Parathyroid adenoma (tissue), 2 donors: ENCODE measurements around the gene ZSWIM8.

Experiments used
- H2AFZ ChIP-seq: fragments of 300-600 bp; sonication (generic); one replicate; pipeline ENCODE4 v1.7.0; 2017; ENCODE audit warnings: antibody characterized with exemption, mild to moderate bottlenecking
- H3K27ac ChIP-seq: fragments of 300-600 bp; sonication (generic); one replicate; pipeline ENCODE4 v1.7.0; 2017
- H3K27me3 ChIP-seq: fragments of 300-600 bp; sonication (generic); one replicate; pipeline ENCODE4 v1.7.0; 2017; ENCODE audit warnings: low read length; ENCODE audit not compliant: control insufficient read depth, insufficient read depth
- H3K36me3 ChIP-seq: fragments of 300-600 bp; sonication (generic); one replicate; pipeline ENCODE4 v1.7.0; 2017; ENCODE audit warnings: low read length; ENCODE audit not compliant: control insufficient read depth, insufficient read depth
- H3K4me1 ChIP-seq: fragments of 300-600 bp; sonication (generic); one replicate; pipeline ENCODE4 v1.7.0; 2017; ENCODE audit warnings: control low read depth
- H3K4me2 ChIP-seq: fragments of 300-600 bp; sonication (generic); one replicate; pipeline ENCODE4 v1.7.0; 2017; ENCODE audit warnings: low read length
- H3K4me3 ChIP-seq: fragments of 300-600 bp; sonication (generic); one replicate; pipeline ENCODE4 v1.7.0; 2017; ENCODE audit warnings: low read depth, low read length
- H3K79me2 ChIP-seq: fragments of 300-600 bp; sonication (generic); one replicate; pipeline ENCODE4 v1.7.0; 2017; ENCODE audit warnings: control low read depth
- H3K9ac ChIP-seq: fragments of 300-600 bp; sonication (generic); one replicate; pipeline ENCODE4 v1.7.0; 2017; ENCODE audit warnings: mild to moderate bottlenecking
- H3K9me3 ChIP-seq: fragments of 300-600 bp; sonication (generic); one replicate; pipeline ENCODE4 v1.7.0; 2017; ENCODE audit warnings: low read length; ENCODE audit not compliant: control insufficient read depth
- TF ChIP-seq, protein P1 (sequence below): fragments of 300-600 bp; sonication (generic); IDR thresholded peaks from one replicate; pipeline ENCODE4 v1.7.0; 2017; ENCODE audit warnings: antibody characterized with exemption, mild to moderate bottlenecking
- donor health status: primary hyperparathyroidism.

Gene ZSWIM8

DNA sequence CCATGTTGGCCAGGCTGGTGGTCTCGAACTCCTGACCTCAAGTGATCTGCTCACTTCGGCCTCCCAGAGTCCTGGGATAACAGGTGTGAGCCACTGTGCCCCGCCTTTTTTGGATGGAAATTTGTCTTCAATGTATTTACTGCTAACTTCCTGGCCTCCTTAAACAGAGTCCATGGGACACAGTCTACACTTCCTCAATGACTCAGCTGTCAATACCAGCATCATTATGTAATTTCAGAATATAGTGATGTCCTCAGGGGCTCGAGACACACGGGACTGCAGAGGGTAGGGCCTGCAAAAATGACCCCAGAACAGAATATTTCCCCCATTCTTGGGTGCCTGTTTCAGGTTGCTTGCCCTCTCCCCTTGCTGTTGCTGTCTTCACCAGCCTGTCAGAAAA, 57.9 kb downstream of the ZSWIM8 start:
- Histone ChIP-seq H3K27me3 (no peaks in the 10 kb centered on the region), H3K9ac (no peak overlapping the region), H3K4me1 (no peaks in the 10 kb centered on the region), H3K4me2 (no peak overlapping the region), H3K9me3 (no peaks in the 10 kb centered on the region), H3K27ac (no peak overlapping the region), H3K36me3 (no peaks in the 10 kb centered on the region), H3K4me3 (no peak overlapping the region), H3K79me2 (peaks cover 11% of the 10 kb centered on the region), H2AFZ (no peak overlapping the region)
- TF ChIP-seq, protein P1, sequence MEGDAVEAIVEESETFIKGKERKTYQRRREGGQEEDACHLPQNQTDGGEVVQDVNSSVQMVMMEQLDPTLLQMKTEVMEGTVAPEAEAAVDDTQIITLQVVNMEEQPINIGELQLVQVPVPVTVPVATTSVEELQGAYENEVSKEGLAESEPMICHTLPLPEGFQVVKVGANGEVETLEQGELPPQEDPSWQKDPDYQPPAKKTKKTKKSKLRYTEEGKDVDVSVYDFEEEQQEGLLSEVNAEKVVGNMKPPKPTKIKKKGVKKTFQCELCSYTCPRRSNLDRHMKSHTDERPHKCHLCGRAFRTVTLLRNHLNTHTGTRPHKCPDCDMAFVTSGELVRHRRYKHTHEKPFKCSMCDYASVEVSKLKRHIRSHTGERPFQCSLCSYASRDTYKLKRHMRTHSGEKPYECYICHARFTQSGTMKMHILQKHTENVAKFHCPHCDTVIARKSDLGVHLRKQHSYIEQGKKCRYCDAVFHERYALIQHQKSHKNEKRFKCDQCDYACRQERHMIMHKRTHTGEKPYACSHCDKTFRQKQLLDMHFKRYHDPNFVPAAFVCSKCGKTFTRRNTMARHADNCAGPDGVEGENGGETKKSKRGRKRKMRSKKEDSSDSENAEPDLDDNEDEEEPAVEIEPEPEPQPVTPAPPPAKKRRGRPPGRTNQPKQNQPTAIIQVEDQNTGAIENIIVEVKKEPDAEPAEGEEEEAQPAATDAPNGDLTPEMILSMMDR = no peak

DNA sequence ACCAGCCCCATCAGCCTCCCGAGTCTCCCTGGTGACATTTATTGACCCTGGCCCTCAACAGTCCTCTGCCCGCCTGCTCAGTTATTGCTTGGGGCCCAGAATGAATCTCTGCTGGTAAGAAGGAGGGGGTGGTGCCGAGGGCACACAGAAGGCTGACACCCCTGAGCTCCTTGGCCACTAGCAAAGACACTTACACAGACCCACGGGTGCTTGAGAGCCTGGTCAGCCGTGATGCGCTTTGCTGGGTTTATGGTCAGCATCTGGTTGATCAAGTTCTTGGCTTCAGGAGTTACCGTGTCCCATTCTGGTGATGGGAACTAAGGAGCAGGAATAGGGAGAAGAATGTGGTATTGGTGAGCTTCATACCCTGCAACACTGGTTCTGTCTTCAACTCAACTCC, 61.6 kb downstream of the ZSWIM8 start:
- TF ChIP-seq, protein P1 = no peak
- H3K79me2 ChIP-seq = peaks cover 14% of the 10 kb centered on the region
- H2AFZ ChIP-seq = no peak overlapping the region
- H3K4me1 ChIP-seq = no peaks in the 10 kb centered on the region
- no peaks in the 10 kb centered on the region for H3K36me3 ChIP-seq
- H3K4me2 ChIP-seq = no peak overlapping the region
- H3K9me3 ChIP-seq = no peaks in the 10 kb centered on the region
- no peak overlapping the region for H3K9ac ChIP-seq
- H3K27me3 ChIP-seq = no peaks in the 10 kb centered on the region
- H3K4me3 ChIP-seq = no peak overlapping the region
- no peak overlapping the region for H3K27ac ChIP-seq

DNA sequence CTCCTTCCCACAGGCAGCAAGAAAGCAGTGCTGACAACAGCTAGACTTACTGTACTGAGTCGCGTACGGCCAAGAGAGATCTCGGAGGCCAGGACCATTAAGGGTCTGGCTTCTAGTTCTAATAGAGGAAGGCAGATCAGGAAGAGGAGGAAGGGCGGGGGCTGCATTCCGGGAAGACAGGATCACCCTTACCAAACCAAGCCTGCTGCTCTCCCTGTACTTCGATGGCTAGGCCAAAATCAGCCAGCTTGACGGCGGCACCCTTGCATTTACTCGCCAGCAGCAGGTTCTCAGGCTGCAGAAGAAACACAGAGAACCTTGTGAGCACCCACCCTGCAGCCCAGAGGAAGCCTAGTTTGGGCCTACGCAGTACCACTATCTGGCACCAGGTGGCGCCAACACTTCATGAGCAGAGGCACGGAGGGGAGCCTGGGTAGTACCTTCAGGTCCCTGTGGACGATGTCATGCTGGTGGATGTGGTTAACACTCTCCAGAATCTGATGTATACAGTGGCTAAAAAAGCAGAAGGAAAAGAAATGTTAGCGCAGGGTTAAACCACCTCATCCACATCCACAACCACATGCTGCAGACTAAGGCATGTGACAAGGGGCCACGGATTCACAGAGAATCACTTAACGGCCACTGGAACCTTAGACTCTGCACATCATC, 63.5 kb downstream of the ZSWIM8 start:
- Histone ChIP-seq H3K9me3 (no peaks in the 10 kb centered on the region), H3K4me3 (no peak overlapping the region), H3K36me3 (no peaks in the 10 kb centered on the region), H3K79me2 (peaks cover 14% of the 10 kb centered on the region), H3K9ac (no peak overlapping the region), H3K27me3 (no peaks in the 10 kb centered on the region), H2AFZ (no peak overlapping the region), H3K4me2 (no peak overlapping the region), H3K4me1 (no peaks in the 10 kb centered on the region), H3K27ac (no peak overlapping the region)
- TF ChIP-seq, protein P1 = peak; percentile 100

DNA sequence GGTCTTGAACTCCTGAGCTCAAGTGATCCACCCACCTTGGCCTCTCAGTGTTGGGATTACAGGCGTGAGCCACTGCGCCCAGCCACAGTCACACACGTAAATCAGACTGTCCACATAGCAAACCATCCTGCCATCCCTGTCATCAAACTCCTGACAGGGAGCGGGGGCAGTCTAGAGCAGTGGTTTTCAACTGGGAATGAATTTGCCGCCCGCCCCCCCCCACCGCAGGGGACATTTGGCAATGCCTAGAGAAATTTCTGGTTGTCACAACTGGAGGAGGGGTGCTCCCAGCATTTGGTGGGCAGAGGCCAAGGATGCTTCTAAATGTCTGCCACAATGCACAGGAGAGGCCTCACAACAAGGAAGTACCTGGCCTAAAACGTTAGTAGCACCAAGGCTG, 64.8 kb downstream of the ZSWIM8 start:
- no peak overlapping the region for H3K4me2 ChIP-seq
- H3K4me3 ChIP-seq = no peak overlapping the region
- no peak overlapping the region for H2AFZ ChIP-seq
- no peaks in the 10 kb centered on the region for H3K9me3 ChIP-seq
- no peaks in the 10 kb centered on the region for H3K27me3 ChIP-seq
- no peak overlapping the region for H3K9ac ChIP-seq
- H3K79me2 ChIP-seq = peaks cover 14% of the 10 kb centered on the region
- H3K4me1 ChIP-seq = no peaks in the 10 kb centered on the region
- TF ChIP-seq, protein P1 = no peak
- no peaks in the 10 kb centered on the region for H3K36me3 ChIP-seq
- H3K27ac ChIP-seq = no peak overlapping the region

DNA sequence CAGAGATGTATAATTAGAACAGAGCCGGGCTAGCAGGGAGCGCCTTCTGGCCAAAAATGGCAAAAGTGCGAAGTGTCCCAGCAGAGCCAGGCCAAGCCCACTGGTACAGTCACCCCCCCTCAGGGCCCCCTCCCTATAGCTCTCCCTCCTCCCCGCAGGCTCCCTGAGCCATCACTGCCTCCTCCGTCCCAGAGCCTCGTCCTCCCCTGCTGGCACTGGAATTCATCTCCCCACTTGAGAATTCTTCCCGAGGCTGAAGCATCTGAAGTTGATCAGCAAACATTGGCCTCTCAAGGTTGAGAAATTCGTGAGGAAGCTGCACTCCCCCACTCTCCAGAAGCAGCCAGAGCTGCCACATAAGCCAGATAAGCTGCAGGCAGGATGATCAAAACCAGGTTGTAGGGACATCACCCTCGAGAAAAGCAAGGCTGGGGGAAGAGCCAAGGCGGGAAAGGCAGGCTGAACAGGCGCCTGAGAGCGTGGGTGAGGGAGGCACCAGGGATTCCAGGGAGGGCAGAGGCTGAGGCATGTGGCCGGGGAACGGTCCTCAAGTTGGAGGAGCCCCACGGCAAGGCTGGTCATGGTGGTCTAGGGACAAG, 65.6 kb downstream of the ZSWIM8 start:
- TF ChIP-seq, protein P1 = no peak
- Histone ChIP-seq H3K4me2 (no peak overlapping the region), H3K27me3 (no peaks in the 10 kb centered on the region), H3K36me3 (no peaks in the 10 kb centered on the region), H3K4me3 (no peak overlapping the region), H3K27ac (no peak overlapping the region), H3K4me1 (no peaks in the 10 kb centered on the region), H2AFZ (no peak overlapping the region), H3K79me2 (peaks cover 14% of the 10 kb centered on the region), H3K9me3 (no peaks in the 10 kb centered on the region), H3K9ac (no peak overlapping the region)
